GM18517 (cell line): ENCODE measurements around the gene HOMER3.

Experiments
- ATAC-seq: cut with Tn5 transposase; IDR thresholded peaks from one replicate; pipeline ENCODE4 v1.9.1; 2021; ENCODE audit warnings: mild to moderate bottlenecking, moderate library complexity; ENCODE audit not compliant: unreplicated experiment

Gene HOMER3

GRCh38 chr19:18883526-18884304 lies 57.3 kb downstream of the HOMER3 start:
- no peak for ATAC-seq

GRCh38 chr19:18881491-18881890 lies 59.5 kb downstream of the HOMER3 start:
- ATAC-seq, result no peak

- no peak for ATAC-seq
These were observed 61.2 kb downstream of the HOMER3 start for GRCh38 chr19:18879579-18880373.
